ENCODE results near the gene HTRA3.

- no peak for TF ChIP-seq CTCF (conservative IDR thresholded peaks at IDR 0.05; ENCODE audit: low read depth, low read length)
- no peak for TF ChIP-seq RFX5 (IDR thresholded peaks at IDR 0.05; ENCODE audit: low read depth, low read length)
- no peak for TF ChIP-seq CEBPB (IDR thresholded peaks at IDR 0.05; ENCODE audit: low read depth, low read length)
- no peak for TF ChIP-seq MAZ (IDR thresholded peaks at IDR 0.05; ENCODE audit: borderline replicate concordance, low read depth, low read length)
- no peak for TF ChIP-seq MAFK (IDR thresholded peaks at IDR 0.05; ENCODE audit: low read depth, low read length)
- no peak for TF ChIP-seq MXI1 (IDR thresholded peaks at IDR 0.05; ENCODE audit: borderline replicate concordance, low read depth, low read length)
- no peak for TF ChIP-seq RCOR1 (IDR thresholded peaks at IDR 0.05; ENCODE audit: insufficient replicate concordance, low read length)
- TF ChIP-seq POLR2A (IDR thresholded peaks at IDR 0.05; ENCODE audit: low read depth, low read length), result no peak
- TF ChIP-seq RAD21 (IDR thresholded peaks at IDR 0.05; ENCODE audit: low read length), result no peak
- TF ChIP-seq ELK1 (IDR thresholded peaks at IDR 0.05; ENCODE audit: borderline replicate concordance, low read depth, low read length), result no peak
- no peak for TF ChIP-seq SMC3 (IDR thresholded peaks at IDR 0.05; ENCODE audit: low read depth, low read length)
- no peak for TF ChIP-seq CHD1 (IDR thresholded peaks at IDR 0.05; ENCODE audit: low read depth, low read length)
- no peak for TF ChIP-seq USF2 (IDR thresholded peaks at IDR 0.05; ENCODE audit: low read depth, low read length)
- TF ChIP-seq BHLHE40 (IDR thresholded peaks at IDR 0.05; ENCODE audit: low read depth, low read length), result no peak
Measured at GRCh38 chr4:8292478-8293107, 23.0 kb downstream of the HTRA3 start.

Measured in IMR-90 (cell line).